Ishikawa (cell line): ENCODE measurements around the gene DSCAML1.

ENCODE experiments used
- CEBPB ChIP-seq: IDR thresholded peaks from 2 replicates; pipeline ENCODE4 v1.6.1; 2012
- CREB1 ChIP-seq: IDR thresholded peaks from 2 replicates; pipeline ENCODE4 v1.6.1; 2012; ENCODE audit warnings: low read depth
- EGR1 ChIP-seq: IDR thresholded peaks from 2 replicates; pipeline ENCODE4 v1.6.1; 2012
- EP300 ChIP-seq: IDR thresholded peaks from 2 replicates; pipeline ENCODE4 v1.6.1; 2012; ENCODE audit warnings: borderline replicate concordance
- FOXM1 ChIP-seq: IDR thresholded peaks from 2 replicates; pipeline ENCODE4 v1.6.1; 2012; ENCODE audit warnings: low read depth, borderline replicate concordance
- NFIC ChIP-seq: IDR thresholded peaks from 2 replicates; pipeline ENCODE4 v1.6.1; 2012
- RAD21 ChIP-seq: IDR thresholded peaks from 2 replicates; pipeline ENCODE4 v1.6.1; 2012; ENCODE audit warnings: low read depth
- TAF1 ChIP-seq: IDR thresholded peaks from 2 replicates; pipeline ENCODE4 v1.6.1; 2012; ENCODE audit warnings: low read depth, mild to moderate bottlenecking
- TCF12 ChIP-seq: IDR thresholded peaks from 2 replicates; pipeline ENCODE4 v1.6.1; 2012; ENCODE audit warnings: low read depth
- TEAD4 ChIP-seq: IDR thresholded peaks from 2 replicates; pipeline ENCODE4 v1.6.1; 2012
- YY1 ChIP-seq: IDR thresholded peaks from 2 replicates; pipeline ENCODE4 v1.6.1; 2012; ENCODE audit warnings: low read depth
- ZBTB7A ChIP-seq: IDR thresholded peaks from 2 replicates; pipeline ENCODE4 v1.6.1; 2012; ENCODE audit warnings: low read depth
- TF ChIP-seq, protein P1 (sequence below): IDR thresholded peaks from 2 replicates; pipeline ENCODE4 v1.6.1; 2012; ENCODE audit warnings: low read depth, mild to moderate bottlenecking
- TF ChIP-seq, protein P2 (sequence below): IDR thresholded peaks from 2 replicates; pipeline ENCODE4 v1.6.1; 2012
- TF ChIP-seq, protein P3 (sequence below): IDR thresholded peaks from 2 replicates; pipeline ENCODE4 v1.6.1; 2012

Gene DSCAML1

DNA sequence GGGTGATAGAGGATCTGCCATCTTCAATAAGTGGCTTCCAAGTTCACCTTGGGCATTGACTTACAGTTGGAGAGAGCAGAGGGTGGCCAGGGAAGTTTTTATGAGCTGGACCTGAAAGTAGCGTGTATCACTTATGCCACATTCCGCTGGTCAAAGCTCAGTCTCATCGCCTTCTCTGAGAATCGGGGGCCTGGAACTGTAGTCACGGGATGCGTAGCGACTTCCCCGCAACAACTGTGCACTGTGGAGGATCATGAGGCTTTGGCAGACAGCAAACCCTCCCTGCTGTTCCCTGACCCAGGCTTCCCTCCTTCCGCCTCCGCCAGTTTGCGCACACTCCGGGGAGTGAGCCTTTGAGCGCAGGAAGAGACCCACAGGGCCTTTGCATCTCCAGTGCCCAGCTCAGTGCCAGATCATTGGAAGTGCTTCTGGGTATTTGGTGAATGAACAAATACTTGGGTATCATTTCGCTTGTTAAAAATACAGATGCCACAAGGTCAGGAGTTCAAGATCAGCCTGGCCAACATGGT is 373.9 kb downstream of the DSCAML1 start:
- TF ChIP-seq TCF12 (no peak), EGR1 (no peak), CEBPB (no peak)
- TF ChIP-seq, protein P1, sequence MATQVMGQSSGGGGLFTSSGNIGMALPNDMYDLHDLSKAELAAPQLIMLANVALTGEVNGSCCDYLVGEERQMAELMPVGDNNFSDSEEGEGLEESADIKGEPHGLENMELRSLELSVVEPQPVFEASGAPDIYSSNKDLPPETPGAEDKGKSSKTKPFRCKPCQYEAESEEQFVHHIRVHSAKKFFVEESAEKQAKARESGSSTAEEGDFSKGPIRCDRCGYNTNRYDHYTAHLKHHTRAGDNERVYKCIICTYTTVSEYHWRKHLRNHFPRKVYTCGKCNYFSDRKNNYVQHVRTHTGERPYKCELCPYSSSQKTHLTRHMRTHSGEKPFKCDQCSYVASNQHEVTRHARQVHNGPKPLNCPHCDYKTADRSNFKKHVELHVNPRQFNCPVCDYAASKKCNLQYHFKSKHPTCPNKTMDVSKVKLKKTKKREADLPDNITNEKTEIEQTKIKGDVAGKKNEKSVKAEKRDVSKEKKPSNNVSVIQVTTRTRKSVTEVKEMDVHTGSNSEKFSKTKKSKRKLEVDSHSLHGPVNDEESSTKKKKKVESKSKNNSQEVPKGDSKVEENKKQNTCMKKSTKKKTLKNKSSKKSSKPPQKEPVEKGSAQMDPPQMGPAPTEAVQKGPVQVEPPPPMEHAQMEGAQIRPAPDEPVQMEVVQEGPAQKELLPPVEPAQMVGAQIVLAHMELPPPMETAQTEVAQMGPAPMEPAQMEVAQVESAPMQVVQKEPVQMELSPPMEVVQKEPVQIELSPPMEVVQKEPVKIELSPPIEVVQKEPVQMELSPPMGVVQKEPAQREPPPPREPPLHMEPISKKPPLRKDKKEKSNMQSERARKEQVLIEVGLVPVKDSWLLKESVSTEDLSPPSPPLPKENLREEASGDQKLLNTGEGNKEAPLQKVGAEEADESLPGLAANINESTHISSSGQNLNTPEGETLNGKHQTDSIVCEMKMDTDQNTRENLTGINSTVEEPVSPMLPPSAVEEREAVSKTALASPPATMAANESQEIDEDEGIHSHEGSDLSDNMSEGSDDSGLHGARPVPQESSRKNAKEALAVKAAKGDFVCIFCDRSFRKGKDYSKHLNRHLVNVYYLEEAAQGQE = no peak
- TF ChIP-seq, protein P2, sequence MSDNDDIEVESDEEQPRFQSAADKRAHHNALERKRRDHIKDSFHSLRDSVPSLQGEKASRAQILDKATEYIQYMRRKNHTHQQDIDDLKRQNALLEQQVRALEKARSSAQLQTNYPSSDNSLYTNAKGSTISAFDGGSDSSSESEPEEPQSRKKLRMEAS = no peak

DNA sequence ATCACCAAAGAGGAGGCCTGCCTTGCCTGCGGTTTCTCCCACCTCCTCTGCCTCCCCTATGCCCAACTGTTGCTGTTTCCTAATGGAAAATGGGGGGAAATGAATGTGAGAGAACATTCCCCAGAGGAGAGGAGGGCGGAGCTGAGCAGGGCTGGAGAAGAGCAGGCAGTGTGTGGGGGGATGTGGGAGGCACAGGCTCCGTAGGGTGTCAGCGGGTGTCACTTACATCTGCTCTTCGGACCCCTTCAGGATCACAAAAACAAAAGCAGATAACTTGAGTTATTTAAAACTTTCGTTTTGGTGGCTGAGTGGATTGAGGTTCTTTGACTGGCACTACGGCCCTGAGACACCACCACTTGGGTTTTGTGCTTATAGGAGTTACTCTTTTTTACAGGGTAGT is 375.5 kb downstream of the DSCAML1 start:
- TF ChIP-seq, protein P2 = no peak
- TF ChIP-seq FOXM1 = no peak
- TF ChIP-seq TAF1 = no peak
- no peak for TF ChIP-seq CREB1

DNA sequence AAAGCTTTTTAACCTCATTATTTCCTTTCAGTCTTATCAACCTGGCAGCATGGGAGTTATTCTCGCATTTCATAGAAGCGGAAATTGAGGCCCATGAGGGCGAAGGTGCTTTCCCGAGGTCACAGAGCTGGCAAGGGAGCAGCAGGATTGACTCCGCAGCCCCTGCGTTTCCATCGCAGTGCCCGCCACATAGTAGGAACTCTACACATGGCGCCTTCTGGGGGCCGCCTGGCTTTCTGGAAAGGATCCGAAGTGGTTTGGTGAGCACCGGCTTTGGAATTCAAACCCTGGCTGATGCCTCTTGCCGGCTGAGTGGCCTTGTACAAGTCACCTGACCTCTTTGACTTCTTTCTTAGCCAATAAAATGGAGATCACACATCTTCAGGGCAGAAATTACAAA is 376.0 kb downstream of the DSCAML1 start:
- TF ChIP-seq EP300 (no peak), NFIC (no peak), ZBTB7A (no peak), CEBPB (no peak), RAD21 (no peak), FOXM1 (no peak)
- TF ChIP-seq, protein P1 = no peak
- TF ChIP-seq, protein P2 = no peak
- TF ChIP-seq, protein P3, sequence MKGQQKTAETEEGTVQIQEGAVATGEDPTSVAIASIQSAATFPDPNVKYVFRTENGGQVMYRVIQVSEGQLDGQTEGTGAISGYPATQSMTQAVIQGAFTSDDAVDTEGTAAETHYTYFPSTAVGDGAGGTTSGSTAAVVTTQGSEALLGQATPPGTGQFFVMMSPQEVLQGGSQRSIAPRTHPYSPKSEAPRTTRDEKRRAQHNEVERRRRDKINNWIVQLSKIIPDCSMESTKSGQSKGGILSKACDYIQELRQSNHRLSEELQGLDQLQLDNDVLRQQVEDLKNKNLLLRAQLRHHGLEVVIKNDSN = no peak

DNA sequence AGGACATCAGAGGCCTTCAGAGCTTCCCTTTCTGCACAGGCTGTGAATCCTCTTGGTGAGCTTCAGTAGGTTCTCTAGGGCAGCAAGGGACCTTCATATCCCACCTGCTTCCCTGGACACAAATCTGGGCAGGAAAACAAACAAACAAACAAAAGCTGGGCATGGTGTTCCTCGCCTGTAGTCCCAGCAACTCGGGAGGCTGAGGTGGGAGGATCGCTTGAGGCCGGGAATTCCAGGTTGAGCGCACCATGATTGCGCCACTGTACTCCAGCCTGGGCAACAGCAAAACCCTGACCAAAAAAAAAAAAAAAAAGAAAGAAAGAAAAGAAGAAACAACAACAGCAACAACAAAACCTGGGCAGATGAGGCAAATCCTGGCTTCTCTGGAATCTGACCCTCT is 376.4 kb downstream of the DSCAML1 start:
- TF ChIP-seq RAD21 = no peak
- TF ChIP-seq, protein P3 = no peak
- TF ChIP-seq TAF1 = no peak
- no peak for TF ChIP-seq YY1
- TF ChIP-seq NFIC = no peak
- no peak for TF ChIP-seq EGR1
- TF ChIP-seq CEBPB = no peak
- no peak for TF ChIP-seq FOXM1
- TF ChIP-seq ZBTB7A = no peak
- TF ChIP-seq CREB1 = no peak
- no peak for TF ChIP-seq EP300
- TF ChIP-seq, protein P1 = no peak

DNA sequence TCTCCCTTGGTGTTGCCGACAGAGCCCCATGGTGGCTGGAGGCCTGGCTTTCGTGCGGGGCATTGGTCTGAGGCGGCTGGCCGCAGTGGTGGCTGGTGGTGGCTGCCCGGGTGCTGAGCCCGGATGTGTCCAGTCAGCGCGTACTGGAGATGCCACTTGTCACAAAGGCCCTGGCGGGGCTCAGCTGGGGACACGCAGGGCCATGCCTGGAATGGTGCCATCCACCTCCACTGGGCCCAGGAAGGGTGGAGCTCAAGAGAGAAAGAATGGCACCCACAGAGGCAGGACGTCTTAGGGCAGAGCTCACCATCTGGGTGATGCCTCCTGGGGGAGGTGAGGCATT is 376.9 kb downstream of the DSCAML1 start:
- no peak for TF ChIP-seq EGR1
- TF ChIP-seq TEAD4 = no peak
- no peak for TF ChIP-seq TCF12
- TF ChIP-seq YY1 = no peak
- TF ChIP-seq, protein P2 = no peak
- no peak for TF ChIP-seq TAF1
- TF ChIP-seq RAD21 = no peak
- no peak for TF ChIP-seq CEBPB
- TF ChIP-seq, protein P1 = no peak
- no peak for TF ChIP-seq FOXM1
- no peak for TF ChIP-seq NFIC
- no peak for TF ChIP-seq EP300
- TF ChIP-seq, protein P3 = no peak
